GM19035 (cell line): ENCODE results near the gene TM7SF2.

Experiments
- ATAC-seq: cut with Tn5 transposase; IDR thresholded peaks from one replicate; pipeline ENCODE4 v1.9.1; 2021; ENCODE audit not compliant: unreplicated experiment

The TM7SF2 gene

DNA sequence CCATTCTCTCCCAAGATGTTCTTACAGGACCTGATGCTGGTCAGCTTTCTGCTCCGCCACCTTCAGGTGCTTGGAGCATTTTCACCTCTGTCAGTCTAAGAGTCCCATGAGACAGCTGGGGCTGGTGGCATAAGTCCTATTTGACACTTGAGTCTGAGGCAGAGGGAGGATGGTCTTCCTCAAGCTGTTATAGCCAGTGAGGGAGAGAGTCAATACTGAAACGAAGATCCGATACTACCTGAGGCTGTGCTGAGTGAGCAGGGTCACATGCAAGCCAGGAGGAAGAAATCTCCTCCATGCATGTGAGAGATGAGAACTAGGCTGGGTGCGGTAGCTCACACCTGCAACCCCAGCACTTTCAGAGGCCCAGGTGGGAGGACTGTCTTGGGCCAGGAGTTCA, 22.1 kb upstream of the TM7SF2 start:
- no peak for ATAC-seq

DNA sequence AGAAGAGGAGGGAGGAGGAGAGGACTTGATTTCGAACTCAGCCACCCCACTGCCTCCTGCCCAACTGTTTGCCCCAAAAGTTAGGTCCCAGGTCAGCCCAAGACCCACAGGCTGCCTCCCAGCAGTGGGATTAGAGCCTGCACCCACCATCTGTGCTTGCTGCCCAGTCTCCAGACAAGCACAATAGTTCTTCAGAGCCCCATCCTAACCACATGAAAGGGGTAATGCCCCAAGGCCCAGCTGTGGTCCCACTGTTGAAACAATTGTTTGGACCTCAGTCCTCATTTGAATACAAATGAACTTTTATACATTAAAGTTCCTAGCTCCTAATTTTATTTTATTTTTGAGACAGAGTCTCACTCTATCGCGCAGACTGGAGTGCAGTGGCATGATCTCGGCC, 21.0 kb upstream of the TM7SF2 start:
- no peak for ATAC-seq

DNA sequence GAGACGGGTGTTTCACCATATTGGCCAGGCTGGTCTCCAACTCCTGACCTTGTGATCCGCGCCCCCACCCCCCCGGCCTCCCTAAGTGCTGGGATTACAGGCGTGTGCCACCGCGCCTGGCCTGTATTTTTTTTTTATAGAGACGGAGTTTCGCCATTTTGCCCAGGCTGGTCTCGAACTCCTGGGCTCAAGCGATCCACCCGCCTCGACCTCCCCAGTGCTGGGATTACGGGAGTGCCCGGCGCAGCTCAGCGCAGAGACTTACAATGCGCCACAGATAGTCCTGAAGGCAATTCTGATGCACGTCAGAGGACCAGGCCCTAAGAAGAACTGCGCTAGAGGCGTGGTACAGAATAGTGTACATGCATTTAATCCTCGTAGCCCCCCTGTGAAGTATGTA, 16.2 kb upstream of the TM7SF2 start:
- ATAC-seq = no peak

DNA sequence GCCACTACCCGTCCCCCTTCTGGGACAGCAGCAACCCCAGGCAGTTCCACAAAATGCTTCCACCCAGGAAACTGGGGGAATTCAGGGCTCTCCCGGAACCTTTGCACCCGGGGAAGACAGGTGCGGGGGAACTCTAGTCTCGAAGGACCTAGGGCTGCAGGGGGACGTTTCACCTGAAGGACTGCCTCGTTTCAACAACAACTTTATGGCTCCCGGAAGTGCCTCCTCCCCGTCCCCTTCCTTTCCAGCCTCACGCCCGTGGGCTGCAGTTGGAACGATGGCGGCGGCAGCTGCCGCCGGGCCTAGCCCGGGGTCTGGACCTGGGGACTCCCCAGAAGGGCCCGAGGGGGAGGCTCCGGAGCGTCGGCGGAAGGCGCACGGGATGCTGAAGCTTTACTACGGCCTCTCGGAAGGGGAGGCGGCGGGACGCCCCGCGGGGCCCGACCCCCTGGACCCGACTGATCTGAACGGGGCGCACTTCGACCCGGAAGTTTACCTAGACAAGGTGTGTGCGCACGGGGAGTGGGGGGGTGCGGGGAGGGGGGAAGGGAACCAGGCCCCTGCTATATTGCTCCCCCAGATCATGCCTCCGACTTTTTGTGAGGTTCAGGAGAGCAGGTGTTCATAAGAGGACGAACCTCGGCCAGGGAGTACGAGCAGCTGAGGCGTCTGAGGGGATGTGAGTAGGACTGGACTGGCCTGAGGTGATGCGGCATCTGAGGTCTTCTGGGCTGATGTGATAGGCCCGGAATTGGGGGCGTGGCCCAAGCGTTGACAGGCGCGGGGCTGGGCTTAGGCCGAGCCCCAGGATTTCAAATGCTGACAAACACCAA, 15.5 kb upstream of the TM7SF2 start, which contains the start of gene VPS51:
VPS51 (plus strand) TSS at position 241 of the 833 bp plus-strand sequence; CDS start at position 278, 37 bp downstream.
- peak; percentile 82 for ATAC-seq

DNA sequence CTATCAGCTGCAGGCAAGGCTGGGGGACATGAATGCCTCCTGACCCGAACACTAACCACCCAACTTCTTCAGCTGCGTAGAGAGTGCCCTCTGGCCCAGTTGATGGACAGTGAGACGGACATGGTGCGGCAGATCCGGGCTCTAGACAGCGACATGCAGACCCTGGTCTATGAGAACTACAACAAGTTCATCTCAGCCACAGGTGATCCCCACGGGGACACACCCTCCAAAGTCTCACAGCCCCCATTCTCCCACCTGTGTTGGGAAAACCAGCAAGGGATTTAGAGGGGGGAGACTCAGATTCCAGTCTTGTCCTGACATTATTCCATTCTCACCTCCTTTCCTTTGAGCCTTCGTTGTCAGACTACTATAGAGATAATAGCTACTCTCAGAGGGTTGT, 14.7 kb upstream of the TM7SF2 start:
- no peak for ATAC-seq

DNA sequence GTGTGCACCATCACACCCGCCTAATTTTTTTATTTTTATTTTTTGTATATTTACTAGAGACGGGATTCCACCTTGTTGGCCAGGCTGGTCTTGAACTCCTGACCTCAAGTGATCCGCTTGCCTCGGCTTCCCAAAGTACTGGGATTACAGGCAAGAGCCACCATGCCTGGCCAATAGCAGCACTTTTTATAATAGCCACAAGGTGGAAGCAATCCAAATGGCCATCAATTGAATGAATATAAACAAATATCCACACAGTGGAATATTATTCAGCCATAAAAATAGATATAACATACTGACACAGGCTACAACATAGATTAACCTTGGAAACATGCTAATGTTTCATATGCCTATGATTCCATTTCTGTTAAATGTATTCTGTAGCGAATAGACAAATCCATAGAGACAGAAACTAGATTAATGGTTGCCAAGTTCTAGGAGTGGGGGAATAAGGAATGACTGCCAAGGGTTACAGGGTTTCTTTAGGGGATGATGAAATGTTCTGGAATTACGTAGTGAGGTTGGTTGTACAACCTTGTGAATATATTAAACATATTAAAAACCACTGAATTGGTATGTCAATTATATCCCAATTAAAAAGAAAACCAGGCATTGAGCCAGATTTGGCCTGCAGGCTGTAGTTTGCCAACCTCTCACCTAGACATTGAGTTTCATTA, 10.9 kb upstream of the TM7SF2 start:
- no peak for ATAC-seq

DNA sequence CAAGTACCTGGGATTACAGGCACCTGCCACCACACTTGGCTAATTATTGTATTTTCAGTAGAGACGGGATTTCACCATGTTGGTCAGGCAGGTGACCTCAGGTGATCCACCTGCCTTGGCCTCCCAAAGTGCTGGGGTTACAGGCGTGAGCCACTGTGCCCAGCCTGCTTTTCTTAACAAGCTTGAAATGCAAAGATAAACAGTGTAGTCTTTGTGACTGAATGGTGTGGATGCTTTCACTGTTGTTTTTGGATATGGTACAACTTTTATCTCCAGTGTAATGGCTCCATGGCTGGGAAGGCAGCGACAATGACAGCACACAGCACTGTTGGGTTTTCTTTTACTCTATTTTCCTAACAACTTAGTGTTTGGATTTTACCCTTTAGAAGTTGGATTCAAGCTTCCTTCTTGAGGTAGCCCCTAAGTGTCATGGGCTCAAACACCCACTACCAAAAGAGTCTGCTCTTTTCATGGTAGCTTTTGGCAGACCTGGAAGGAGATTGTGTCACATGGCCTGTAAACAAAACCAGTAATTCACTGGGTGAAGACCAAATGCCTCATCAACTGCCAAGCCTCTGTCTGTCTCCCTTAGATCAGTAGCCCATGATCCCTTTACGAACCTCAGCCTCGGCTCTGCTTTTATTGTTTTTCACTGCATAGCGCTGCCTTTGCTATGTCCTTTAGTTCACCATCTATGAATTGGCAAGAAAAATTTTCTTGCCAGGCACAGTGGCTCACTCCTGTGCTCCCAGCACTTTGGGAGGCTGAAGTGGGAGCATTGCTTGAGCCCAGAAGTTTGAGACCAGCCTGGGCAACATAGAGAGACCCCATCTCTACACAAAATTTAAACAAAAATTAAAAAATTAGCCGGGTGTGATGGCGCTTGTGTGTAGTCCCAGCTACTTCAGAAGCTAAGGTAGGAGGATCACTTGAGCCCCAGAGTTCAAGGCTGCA, 9.3 kb upstream of the TM7SF2 start:
- ATAC-seq = no peak

DNA sequence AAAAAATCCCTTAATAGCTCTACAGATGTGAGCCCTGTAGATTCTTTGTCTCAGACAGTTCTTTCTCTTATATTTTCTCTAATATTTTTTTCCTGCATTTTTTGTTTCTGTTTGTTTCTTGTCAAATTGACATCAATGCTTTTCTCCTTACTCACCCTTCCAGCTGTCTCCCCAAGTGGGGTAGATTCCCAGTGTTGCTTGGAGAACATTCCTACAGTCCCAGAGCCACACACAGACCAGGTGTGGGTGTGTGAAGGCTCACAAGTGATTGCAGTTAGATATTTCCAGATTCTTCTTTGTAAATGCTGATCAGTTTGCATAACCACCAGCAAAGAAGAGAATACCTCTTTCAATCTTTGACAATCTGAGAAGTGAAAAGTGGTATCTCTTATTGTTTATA, 8.2 kb upstream of the TM7SF2 start:
- no peak for ATAC-seq

DNA sequence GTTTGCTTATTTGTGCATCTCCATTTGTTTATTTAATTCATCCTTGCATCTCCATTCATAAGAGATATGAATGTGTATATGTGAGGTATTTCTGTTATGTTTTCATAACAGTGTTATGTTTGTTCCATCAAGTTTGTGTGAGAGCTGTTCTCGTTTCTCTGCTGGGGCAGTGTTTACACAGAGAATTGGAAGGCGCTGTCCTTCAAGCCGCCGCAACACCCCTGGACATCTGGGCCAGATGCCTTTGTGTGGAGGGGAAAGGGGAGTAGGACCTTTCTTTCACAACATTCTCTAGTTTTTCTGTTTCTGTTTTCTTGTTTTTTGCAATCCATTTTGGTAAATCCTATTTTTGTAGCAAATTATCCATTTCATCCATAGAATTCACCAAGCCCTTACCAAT, 7.0 kb upstream of the TM7SF2 start:
- no peak for ATAC-seq

DNA sequence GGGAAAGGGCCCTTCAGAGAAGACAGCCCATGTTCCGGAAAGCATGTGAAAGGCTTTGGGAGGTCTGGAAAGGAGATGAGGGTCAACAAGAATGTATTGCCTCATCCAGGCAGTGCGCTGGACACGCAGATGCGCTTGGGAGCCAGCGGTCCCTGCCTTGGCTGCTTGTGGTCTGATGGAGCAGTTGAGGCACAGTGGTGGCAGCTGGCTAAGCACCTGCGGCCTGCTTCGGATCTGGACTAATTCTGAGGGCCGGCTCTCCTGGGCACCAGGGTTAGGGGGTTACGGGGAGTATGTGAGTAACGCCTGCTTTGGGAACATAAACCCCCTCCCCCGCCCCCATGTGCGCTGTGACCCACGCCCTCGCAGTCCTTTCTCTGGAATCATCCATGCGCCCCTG, 4.6 kb upstream of the TM7SF2 start:
- no peak for ATAC-seq

DNA sequence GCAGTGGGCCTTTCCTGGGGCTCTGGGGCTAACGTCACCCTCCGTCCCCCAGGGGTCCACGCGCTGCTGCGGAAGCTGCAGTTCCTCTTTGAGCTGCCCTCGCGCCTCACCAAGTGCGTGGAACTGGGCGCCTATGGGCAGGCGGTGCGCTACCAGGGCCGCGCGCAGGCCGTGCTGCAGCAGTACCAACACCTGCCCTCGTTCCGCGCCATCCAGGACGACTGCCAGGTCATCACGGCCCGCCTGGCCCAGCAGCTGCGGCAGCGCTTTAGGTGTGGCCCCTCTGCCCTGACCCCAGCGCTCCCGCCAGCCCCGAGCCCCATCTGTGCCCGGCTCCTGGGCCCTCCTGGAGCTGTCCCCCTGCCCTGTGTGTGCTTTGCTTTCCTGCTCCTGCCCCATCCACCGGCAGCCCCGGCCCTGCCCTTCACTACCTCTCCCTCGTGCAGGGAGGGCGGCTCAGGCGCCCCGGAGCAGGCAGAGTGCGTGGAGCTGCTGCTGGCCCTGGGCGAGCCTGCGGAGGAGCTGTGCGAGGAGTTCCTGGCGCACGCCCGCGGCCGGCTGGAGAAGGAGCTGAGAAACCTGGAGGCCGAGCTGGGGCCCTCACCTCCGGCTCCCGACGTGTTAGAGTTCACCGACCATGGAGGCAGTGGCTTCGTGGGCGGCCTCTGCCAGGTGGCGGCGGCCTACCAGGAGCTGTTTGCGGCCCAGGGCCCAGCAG, 3.8 kb upstream of the TM7SF2 start:
- ATAC-seq = no peak

DNA sequence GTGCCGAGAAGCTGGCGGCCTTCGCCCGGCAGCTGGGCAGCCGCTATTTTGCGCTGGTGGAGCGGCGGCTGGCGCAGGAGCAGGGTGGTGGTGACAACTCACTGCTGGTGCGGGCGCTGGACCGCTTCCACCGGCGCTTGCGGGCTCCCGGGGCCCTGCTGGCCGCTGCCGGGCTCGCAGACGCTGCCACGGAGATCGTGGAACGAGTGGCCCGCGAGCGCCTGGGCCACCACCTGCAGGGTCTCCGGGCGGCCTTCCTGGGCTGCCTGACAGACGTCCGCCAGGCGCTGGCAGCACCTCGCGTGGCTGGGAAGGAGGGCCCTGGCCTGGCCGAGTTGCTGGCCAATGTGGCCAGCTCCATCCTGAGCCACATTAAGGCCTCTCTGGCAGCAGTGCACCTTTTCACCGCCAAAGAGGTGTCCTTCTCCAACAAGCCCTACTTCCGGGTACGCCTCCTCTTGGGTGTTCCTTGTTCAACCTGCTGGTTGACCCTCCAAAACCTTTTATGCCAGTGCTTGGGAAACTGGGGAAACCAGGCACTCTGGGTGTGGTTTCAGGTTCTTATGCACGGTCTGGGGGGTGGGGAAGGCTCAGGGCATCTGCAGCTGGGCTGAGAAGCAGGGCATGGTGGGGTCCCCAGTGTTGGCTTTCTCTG, 3.1 kb upstream of the TM7SF2 start:
- ATAC-seq = no peak

DNA sequence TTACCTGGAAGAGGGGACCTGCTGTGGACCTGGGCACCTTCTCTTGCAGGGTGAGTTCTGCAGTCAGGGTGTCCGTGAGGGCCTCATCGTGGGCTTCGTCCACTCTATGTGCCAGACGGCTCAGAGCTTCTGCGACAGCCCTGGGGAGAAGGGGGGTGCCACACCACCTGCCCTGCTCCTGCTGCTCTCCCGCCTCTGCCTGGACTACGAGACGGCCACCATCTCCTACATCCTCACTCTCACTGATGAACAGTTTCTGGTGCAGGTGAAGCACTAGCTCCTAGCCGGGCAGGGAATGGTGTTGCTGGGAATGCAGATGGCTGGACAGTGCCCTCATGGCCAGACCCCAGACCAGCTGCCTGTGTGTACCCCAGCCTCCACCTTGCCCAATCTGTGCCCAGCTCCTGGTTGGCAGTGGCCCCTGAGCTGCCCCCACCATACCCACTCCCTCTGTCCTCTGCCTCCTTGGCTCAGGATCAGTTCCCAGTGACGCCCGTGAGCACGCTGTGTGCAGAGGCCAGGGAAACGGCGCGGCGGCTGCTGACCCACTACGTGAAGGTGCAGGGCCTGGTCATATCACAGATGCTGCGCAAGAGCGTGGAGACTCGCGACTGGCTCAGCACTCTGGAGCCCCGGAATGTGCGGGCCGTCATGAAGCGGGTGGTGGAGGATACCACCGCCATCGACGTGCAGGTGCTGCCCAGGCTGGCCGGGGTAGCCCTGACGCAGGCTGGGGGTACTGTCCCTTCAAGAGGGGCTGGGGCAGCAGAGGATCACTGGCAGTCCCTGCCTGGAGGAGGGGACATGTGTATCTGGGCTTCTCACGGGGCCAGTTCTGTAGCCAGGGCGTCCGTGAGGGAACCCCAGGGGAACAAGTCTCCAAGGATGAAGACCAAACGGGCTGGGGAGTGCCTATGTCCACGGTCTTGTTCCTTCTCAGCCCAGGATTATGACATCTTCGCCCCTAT, 2.2 kb upstream of the TM7SF2 start:
- no peak for ATAC-seq

DNA sequence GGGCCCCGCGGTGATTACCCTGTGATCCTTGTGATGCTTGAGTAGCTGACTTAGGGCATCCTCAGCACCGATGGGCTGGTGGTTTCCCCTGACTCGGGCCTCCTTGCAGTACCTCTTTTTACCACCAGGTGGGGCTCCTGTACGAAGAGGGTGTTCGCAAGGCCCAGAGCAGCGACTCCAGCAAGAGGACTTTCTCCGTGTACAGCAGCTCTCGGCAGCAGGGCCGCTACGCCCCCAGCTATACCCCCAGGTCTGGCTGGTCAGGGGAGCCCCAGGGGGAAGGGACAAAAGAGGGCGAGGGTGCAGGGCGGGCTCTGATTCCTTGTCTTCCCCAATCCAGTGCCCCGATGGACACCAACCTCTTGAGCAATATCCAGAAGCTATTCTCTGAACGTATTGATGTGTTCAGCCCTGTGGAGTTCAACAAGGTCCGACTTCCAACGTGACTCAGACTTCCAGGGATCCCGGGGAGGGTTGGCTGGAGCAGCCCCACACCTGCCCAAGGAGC, 1.3 kb upstream of the TM7SF2 start:
- ATAC-seq = no peak

DNA sequence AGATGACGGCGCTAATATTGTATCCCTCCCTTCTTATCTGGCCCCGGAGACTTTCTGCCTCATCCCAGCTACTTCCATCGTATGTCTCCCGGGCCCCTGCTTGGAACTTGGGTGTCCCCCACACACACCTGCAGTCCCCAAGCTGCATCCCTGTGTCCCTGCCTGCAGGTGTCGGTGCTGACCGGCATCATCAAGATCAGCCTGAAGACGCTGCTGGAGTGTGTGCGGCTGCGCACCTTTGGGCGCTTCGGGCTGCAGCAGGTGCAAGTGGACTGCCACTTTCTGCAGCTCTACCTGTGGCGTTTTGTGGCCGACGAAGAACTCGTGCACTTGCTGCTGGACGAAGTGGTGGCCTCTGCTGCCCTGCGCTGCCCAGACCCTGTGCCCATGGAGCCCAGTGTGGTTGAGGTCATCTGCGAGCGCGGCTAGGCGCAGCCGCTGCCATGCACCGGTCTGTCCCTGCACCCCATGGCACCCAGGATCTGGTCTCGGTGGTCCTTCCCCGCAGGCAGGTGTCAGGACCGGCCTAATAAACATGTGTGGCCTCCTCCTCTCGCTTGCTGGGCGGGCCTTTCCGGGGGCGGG, 421 bp upstream of the TM7SF2 start:
- no peak for ATAC-seq

DNA sequence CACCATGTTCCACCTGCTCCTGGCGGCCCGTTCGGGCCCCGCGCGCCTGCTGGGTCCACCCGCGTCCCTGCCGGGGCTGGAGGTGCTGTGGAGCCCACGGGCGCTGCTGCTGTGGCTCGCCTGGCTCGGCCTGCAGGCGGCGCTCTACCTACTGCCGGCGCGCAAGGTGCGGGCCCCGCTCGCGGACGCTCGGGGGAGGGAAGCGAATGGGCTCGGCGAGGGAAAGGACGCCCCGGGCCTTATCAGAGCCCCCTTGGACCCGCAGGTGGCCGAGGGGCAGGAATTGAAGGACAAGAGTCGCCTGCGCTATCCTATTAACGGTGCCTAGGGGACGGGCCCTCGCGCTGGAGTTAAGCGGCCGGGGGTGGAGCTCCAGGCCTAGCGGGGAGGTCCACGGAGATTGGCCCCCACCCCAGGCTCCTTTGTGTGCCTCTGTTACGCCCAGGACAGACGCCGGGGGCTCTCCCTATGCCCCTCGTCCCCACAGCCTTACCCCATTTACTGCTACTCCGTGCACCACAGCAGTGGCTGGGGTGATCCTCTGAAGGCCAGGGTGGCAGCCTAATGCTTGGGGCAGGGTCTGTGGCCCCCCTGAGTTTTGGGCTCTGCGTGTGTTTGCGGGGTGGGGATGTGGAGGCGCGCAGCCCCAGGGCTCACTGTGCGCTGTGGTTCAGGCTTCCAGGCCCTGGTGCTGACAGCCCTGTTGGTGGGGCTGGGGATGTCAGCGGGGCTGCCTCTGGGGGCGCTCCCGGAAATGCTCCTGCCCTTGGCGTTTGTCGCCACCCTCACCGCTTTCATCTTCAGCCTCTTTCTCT, 1.1 kb downstream of the TM7SF2 start:
- peak; percentile 29 for ATAC-seq

DNA sequence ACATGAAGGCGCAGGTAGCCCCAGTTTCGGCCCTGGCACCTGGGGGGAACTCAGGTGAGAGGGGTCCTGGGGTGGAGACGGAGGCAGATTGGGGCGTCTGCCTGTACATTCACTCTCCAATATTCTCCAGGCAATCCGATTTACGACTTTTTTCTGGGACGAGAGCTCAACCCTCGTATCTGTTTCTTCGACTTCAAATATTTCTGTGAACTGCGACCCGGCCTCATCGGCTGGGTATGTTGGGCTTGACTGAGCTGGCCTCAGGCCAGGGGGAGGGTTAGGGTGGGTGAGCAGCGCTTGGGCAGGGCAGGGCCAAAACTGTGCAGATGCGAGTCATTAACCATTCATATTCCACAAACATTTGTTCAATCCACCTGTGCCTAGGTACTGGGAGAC, 1.7 kb downstream of the TM7SF2 start:
- no peak for ATAC-seq

DNA sequence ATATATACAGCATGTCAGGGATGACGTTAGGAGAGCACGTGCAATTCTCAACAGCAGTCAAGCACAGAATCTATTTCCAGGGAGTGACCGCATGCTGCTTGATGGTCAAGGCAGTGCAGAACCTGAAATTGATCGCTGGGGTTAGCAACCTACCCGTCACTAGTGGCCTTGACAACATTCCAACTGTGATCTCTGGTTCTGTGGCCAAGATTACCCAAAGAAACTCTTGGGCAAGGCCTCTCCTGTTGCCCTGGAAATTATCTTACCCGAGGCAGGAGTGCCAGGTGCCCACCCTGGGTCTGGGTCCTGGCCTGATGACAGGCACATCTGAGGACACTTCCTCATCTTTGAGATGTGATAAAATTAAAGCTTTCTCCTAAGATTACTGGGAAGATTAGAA, 2.2 kb downstream of the TM7SF2 start:
- no peak for ATAC-seq
